HCT116 (cell line): Measurements from ENCODE around the gene MAGEA2B. TPM values are rescaled to one million over a fixed set of nuclear protein-coding genes. Genes with fewer than 3 reads are reported as not detected.
"Not testable (repeated sequence)": the region's sequence is repeated elsewhere in the genome, so short reads cannot be mapped to it uniquely, and the experiment has no call there.

Experiments
- ATAC-seq: fragments of 200-7000 bp; cut with Tn5 transposase; 2 replicates; pipeline ENCODE4 v1.9.1; 2020; ENCODE audit warnings: mild to moderate bottlenecking, moderate library complexity
- BruUV-seq: library from RNA; stranded (reverse); fragments of 400-500 nt; replicated peaks from 2 replicates; lab custom pipeline; 2021; lab: Mats Ljungman, UMichigan
- CTCF ChIA-PET: fragments of 300-600 bp; sonication (Branson Sonifier 250); formaldehyde crosslinking; loops from one replicate; lab custom pipeline; 2021; ENCODE audit warnings: antibody characterized with exemption; lab: Charles Lee
- POLR2A ChIA-PET: fragments of 300-600, 350-600 bp; sonication (Branson Sonifier 250); formaldehyde crosslinking; loops from one replicate; lab custom pipeline; 2021; ENCODE audit warnings: antibody characterized with exemption; lab: Charles Lee
- RAD21 ChIA-PET, 2 experiments: fragments of 300-600 bp; sonication (Branson Sonifier 250); formaldehyde crosslinking; loops; one replicate each; lab custom pipeline; 2023; ENCODE audit warnings: low total read pairs in 2 of 2; ENCODE audit not compliant: uncharacterized antibody in 2 of 2, unreplicated experiment in 2 of 2, low non-redundant PET in 1 of 2; lab: Charles Lee
- DNase-seq: peaks from one replicate; pipeline ENCODE4 v3.0.0-alpha.2; 2010; ENCODE audit warnings: low read depth, low spot score
- H2AFZ ChIP-seq: fragments of 200-600 bp; shearing (Covaris generic), sonication (generic); 2 replicates; pipeline ENCODE4 v1.6.1; 2017; ENCODE audit warnings: low read depth, mixed run types, mixed read lengths, antibody characterized with exemption, low read length; ENCODE audit not compliant: poor library complexity, severe bottlenecking
- H3K27ac ChIP-seq: 2 replicates; pipeline ENCODE4 v1.5.1; 2012; ENCODE audit warnings: low read depth, low read length
- H3K27me3 ChIP-seq: fragments of 200-600 bp; sonication (generic); 2 replicates; pipeline ENCODE4 v1.6.1; 2016; ENCODE audit warnings: mixed run types, low read length, mixed read lengths; ENCODE audit not compliant: insufficient read depth
- H3K36me3 ChIP-seq, 2 experiments: fragments of 200-500 bp in 1 of 2; fragments of 200-600 bp in 1 of 2; sonication (Bioruptor generic) in 1 of 2; sonication (generic) in 1 of 2; 2 replicates each; pipeline versions ENCODE4 v1.5.1 to v1.6.1; 2014 to 2016; ENCODE audit warnings: low read length in 2 of 2, inconsistent platforms in 1 of 2, mixed read lengths in 1 of 2, mixed run types in 1 of 2; ENCODE audit not compliant: insufficient read depth in 2 of 2, control insufficient read depth in 1 of 2
- H3K4me1 ChIP-seq, 2 experiments: fragments of 200-600 bp in 1 of 2; sonication (generic) in 1 of 2; 2 replicates each; pipeline versions ENCODE4 v1.5.1 to v1.6.1; 2012 to 2017; ENCODE audit warnings: low read length in 2 of 2, inconsistent platforms in 1 of 2, mild to moderate bottlenecking in 1 of 2, mixed read lengths in 1 of 2, mixed run types in 1 of 2, moderate library complexity in 1 of 2; ENCODE audit not compliant: insufficient read depth in 2 of 2, control insufficient read depth in 1 of 2
- H3K4me2 ChIP-seq: fragments of 200-600 bp; sonication (generic); 2 replicates; pipeline ENCODE4 v1.6.1; 2017; ENCODE audit warnings: mixed run types, low read length, mixed read lengths
- H3K4me3 ChIP-seq, 2 experiments: fragments of 200-600 bp in 1 of 2; sonication (generic) in 1 of 2; replicated peaks in 1 of 2; 2 replicates each; pipeline ENCODE4 v1.5.1; 2011 to 2016; ENCODE audit warnings: low read length in 2 of 2, control low read depth in 1 of 2, low read depth in 1 of 2, mild to moderate bottlenecking in 1 of 2, mixed read lengths in 1 of 2, mixed run types in 1 of 2
- H3K79me2 ChIP-seq: fragments of 200-600 bp; sonication (generic); 2 replicates; pipeline ENCODE4 v1.6.1; 2017; ENCODE audit warnings: mild to moderate bottlenecking, mixed run types, low read length, moderate library complexity, mixed read lengths; ENCODE audit not compliant: insufficient read depth
- H3K9ac ChIP-seq: fragments of 200-600 bp; sonication (generic); 2 replicates; pipeline ENCODE4 v1.6.1; 2016; ENCODE audit warnings: low read length, mixed read lengths
- H3K9me2 ChIP-seq: fragments of 200-600 bp; sonication (generic), shearing (Covaris generic); 2 replicates; pipeline ENCODE4 v1.6.1; 2017; ENCODE audit warnings: mixed run types, mild to moderate bottlenecking, moderate library complexity; ENCODE audit not compliant: insufficient read depth
- H3K9me3 ChIP-seq, 2 experiments: fragments of 200-500 bp in 1 of 2; fragments of 200-600 bp in 1 of 2; sonication (Bioruptor generic) in 1 of 2; sonication (generic) in 1 of 2; 2 replicates each; pipeline ENCODE4 v1.6.1; 2014 to 2017; ENCODE audit warnings: low read length in 2 of 2, mixed read lengths in 2 of 2, inconsistent platforms in 1 of 2, low read depth in 1 of 2, mild to moderate bottlenecking in 1 of 2, mixed run types in 1 of 2, moderate library complexity in 1 of 2; ENCODE audit not compliant: control insufficient read depth in 1 of 2, insufficient read depth in 1 of 2
- H4K20me1 ChIP-seq: fragments of 200-600 bp; sonication (generic), shearing (Covaris generic); 2 replicates; pipeline ENCODE4 v1.6.1; 2017; ENCODE audit warnings: mixed run types, mild to moderate bottlenecking, moderate library complexity; ENCODE audit not compliant: insufficient read depth
- POLR2A ChIP-seq: IDR thresholded peaks from 2 replicates; pipeline ENCODE4 v1.7.0; 2011; ENCODE audit warnings: borderline replicate concordance; ENCODE audit not compliant: insufficient read depth, insufficient read length; ENCODE audit errors: extremely low read depth
- ZBTB33 ChIP-seq: IDR thresholded peaks from 2 replicates; pipeline ENCODE4 v1.6.1; 2011; ENCODE audit warnings: mild to moderate bottlenecking, low read length, moderate library complexity; ENCODE audit not compliant: insufficient replicate concordance; ENCODE audit errors: extremely low read depth
- intact Hi-C: fragments of 100-400 bp; cut with micrococcal nuclease; formaldehyde crosslinking; loops from 2 replicates; pipeline ENCODE4 v1.10.0; 2022
- total RNA-seq: library from RNA; stranded (reverse); gene quantifications from one replicate; pipeline ENCODE4 v1.2.1, GENCODE V29; 2021; ENCODE audit not compliant: unreplicated experiment

Gene MAGEA2B
- total RNA-seq, 1 experiment from 2014 or later: 21.8 TPM

DNA sequence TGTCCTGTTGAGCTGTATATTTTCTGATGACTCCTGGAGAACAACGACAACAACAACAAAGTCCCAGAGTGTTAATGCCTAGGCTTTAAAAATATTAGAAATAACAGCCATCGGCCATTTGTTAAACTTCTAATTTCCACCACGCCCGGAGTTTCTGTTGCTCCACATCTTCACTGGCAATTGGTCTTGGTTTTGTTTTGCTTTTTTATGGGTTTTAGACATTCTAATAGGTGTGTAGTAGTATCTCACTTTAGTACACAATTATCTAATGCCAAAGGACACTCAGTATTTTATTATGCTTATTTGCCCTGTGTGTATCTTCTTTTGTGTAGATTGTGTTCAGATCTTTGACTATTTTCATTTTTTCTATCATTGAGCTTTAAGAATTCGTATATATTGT is 24.1 kb downstream of the MAGEA2B start:
- H3K4me3 ChIP-seq: no peak overlapping the region
- TF ChIP-seq ZBTB33 (no peak), POLR2A (no peak)

GRCh38 chrX:152753686-152754650 is 39.5 kb downstream of the MAGEA2B start, which contains the start of gene MAGEA2:
TSS of gene MAGEA2 (minus strand) at chrX:152753842. CDS start at chrX:152751363, 2,479 bp downstream.
- DNase-seq, H2AFZ ChIP-seq, H3K9me2 ChIP-seq, H3K9ac ChIP-seq, H3K4me3 ChIP-seq, H3K36me3 ChIP-seq, H3K27me3 ChIP-seq, BruUV-seq, H3K79me2 ChIP-seq, CTCF ChIA-PET, H3K4me1 ChIP-seq, POLR2A ChIA-PET, intact Hi-C loops, H3K9me3 ChIP-seq, H3K4me2 ChIP-seq, RAD21 ChIA-PET, H3K27ac ChIP-seq, H4K20me1 ChIP-seq: not testable (repeated sequence)
- peak; percentile 87 for ATAC-seq

More for the DNA sequence above, 24.1 kb downstream of the MAGEA2B start:
- Histone ChIP-seq H3K79me2 (no peaks in the 10 kb centered on the region), H3K9me3 (no peaks in the 10 kb centered on the region), H3K4me2 (no peak overlapping the region), H3K36me3 (no peaks in the 10 kb centered on the region), H4K20me1 (no peaks in the 10 kb centered on the region), H3K9me2 (no peaks in the 10 kb centered on the region), H2AFZ (no peak overlapping the region), H3K4me1 (no peaks in the 10 kb centered on the region), H3K27ac (no peak overlapping the region), H3K27me3 (no peaks in the 10 kb centered on the region), H3K9ac (no peak overlapping the region)
- no peak for DNase-seq
- ChIA-PET RAD21 (no interaction called here), POLR2A (no interaction called here), CTCF (no interaction called here)
- no peak for ATAC-seq
- BruUV-seq: no TSS peak
- intact Hi-C loops: no loop called here

DNA sequence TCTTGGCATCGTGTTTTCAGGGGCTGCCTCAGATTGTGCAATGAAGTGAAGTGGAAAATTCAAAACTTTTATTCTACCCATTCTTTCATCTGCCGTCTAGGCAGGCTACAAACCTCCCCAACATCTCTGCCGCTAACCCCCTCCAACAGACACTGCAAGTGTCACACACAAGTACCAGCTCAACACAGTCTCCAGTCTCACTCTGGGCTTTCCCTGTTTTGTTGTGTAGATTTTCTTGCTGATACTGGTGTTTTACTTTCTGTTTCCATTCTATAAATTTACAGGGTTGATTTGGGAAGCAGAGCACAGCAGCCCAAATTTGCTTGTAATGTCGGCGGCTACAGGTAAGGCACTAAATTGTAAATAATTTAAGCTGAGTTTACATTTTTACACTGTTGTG is 40.4 kb downstream of the MAGEA2B start:
- POLR2A ChIA-PET, RAD21 ChIA-PET, H3K4me1 ChIP-seq, H3K4me3 ChIP-seq, H3K27me3 ChIP-seq, H3K4me2 ChIP-seq, H3K9me3 ChIP-seq, H3K36me3 ChIP-seq, H3K79me2 ChIP-seq, CTCF ChIA-PET, H4K20me1 ChIP-seq, intact Hi-C loops, H2AFZ ChIP-seq, H3K9ac ChIP-seq, H3K27ac ChIP-seq, DNase-seq, ATAC-seq, BruUV-seq, H3K9me2 ChIP-seq: not testable (repeated sequence)

DNA sequence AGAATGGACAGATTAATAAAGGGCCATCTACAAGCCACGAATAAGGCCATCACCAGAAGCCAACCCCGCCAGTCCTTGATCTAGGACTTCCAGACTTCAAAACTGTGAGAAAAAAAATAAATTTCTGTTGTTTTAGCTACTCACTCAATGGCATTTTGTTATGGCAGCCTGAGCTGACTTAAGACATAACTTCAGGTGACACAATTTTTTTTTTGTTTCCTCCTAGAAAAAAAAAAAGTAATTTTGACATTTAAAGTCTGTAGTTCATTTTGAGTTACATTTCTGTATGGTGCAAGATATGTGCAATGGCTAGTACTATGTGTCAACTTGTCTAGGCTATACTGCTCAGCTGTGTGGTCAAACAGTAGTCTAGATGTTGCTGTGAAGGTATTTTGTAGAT is 44.5 kb downstream of the MAGEA2B start, which contains the start of gene CSAG3:
Gene CSAG3, plus strand, starts transcription at position 301 of the 400 bp plus-strand sequence.
- POLR2A ChIA-PET, H3K4me1 ChIP-seq: not testable (repeated sequence)

More for the DNA sequence above, 44.5 kb downstream of the MAGEA2B start, which contains the start of gene CSAG3:
- CTCF ChIA-PET, ATAC-seq, H3K79me2 ChIP-seq, H3K4me2 ChIP-seq, H3K9me2 ChIP-seq, H4K20me1 ChIP-seq, RAD21 ChIA-PET, H3K9me3 ChIP-seq, H3K27me3 ChIP-seq, H2AFZ ChIP-seq, H3K36me3 ChIP-seq, intact Hi-C loops, H3K9ac ChIP-seq, BruUV-seq, DNase-seq, H3K4me3 ChIP-seq, H3K27ac ChIP-seq: not testable (repeated sequence)
